ENCODE data around the gene PLA2R1.
A peak's percentile ranks its signal among the peaks of the same experiment; 100 is the strongest.

Gene PLA2R1

DNA sequence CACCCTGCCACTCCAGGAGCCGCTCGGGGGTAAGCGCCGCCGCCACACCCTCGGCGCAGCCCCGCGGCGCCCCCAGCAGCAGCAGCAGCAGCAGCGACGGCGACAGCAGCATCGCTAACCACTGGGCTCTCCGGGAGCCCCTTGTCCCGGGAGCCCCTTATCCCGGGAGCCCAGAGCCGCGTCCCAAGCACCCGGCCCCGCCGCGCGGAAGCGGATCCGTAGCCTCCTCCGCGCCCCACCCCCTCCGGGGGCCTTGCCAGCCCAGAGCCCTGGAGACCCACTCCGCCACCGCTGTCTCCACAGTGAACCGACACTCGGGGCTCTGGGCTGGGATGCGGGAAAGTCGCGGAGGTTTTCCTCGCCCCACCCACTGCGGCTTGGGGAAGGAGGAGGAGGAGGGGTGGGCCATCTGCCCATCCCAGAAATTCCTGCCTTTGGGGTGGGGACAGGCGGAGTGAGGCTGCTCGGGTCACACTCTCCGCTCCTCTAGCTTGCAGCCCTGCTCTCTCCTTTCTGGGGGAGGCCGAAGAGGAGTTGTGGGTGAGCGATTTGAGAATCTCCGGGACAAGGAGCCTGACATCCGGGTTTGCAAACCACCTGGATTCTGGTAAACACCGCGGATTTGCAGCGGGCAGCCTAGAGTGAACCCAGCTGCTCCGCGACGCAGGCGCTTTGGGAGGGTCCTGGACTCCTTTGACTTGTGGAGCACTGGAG, at the start of gene PLA2R1:
Gene PLA2R1 (minus strand): TSS at position 324 of the 714 bp plus-strand sequence. CDS start 212 bp downstream, at position 112.
- no peak for DNase-seq

DNA sequence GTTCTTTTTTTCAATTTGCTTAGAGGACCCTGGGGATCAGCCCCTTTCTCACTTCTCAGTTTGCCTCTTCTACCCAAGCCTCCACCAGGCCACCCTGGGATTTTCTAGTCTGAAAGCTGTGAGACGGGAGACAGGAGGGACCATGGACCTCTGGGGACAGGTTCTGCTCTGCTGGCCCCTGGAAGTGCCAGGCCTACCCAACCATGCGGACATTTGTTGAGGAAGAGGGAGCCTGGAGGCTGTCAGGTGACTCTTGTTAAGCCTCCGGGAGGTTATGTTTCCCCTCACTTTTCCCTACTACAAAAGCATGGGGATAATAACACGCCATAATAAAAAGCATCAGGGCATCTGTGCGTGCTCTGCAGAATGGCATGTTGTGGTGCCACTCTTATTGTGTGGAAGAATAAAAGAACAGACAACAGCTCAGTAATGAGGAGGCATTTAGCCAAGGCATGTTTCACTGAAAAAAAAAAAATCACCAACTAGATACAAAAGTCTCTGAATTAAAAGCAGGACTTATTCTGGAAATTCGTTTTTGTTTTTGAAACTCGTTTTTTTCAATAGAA, 48.3 kb upstream of the PLA2R1 start:
- DNase-seq, result no peak

DNA sequence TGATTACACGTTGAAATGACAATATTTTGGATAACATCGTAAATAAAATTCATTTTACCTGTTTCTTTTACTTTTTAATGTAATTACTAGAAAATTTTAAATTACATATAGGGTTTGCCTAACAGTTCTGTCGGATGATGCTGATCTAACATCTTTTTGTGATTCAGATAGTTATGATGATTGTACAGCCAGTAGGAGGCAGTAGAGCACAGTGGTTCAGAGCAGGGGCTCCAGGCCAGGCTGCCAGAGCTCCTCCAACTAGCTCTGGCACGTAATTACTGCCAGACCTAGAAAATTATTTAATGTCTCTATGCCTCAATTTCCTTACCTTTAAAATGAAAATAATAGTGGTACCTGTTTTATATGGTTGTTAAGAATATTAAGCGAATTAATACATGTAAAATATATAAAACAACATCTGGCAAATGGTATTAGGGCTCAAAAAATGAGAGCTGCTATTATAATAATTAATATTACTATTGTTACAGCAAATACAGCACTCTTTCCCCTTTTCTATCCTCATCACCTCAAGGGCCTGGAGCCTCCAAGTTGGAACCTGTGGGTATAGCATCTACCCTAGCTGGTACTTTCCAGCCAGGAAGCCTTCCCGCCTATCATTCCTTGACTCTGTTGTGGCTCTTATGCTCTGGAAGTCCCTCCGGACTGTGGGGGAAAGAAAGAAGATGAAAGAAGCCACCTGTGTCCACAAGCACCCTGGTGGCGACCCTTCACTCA, 47.7 kb upstream of the PLA2R1 start:
- peak; percentile 10 for DNase-seq

DNA sequence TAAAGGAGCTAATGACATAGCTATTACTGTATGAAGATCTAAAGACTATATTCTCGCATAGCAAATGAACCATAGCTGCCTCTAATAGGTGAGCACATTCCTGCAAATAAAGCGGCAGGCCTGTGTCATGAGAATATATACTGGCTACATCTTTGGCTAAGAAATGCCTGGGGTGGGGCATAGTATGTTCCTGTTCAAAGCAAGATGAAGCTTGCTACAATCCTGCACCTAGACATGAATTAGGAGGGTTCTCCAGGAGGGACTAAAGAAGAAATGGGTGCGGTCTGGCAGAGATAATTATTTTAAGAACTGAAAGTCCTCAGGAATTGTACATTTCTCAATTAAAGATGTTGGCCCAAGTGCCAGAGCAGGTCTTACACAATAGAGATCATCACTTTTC, 46.8 kb upstream of the PLA2R1 start:
- no peak for DNase-seq

DNA sequence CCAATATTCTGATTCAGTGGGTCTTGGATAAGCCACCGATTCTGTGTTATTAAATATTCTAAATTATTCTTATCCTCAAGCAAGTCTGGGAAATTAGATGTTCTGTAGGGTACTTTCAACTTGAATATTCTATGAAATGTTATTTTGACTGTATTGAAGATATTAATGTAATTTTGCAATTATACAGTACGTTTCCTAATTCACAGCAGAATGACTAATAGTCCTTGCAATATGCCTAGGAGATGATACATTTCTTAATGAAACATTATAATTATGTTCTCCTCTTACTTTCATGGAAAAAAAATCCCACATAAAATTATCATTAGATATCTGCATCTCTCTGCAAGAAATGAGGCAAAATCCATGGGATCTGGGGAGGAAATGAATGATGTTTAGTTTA, 46.2 kb upstream of the PLA2R1 start:
- no peak for DNase-seq

DNA sequence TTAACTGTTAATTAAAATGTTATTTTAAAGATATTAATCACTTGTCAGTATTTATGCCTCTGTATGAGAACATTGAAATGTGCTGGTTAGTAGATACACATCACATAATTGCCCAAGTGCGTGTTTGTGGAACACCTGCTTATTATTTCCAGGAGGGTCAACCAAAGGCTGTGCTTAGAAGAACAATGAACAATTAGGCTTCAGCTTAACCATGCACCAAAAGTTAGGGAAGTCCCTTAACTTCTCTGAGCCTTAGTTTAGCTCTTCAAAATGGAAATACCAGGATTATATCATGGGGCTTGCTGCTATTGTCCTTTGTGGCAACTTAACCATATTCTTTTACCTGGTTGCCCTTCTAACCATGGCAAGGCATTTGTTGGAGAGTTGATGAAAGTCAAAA, 43.0 kb upstream of the PLA2R1 start:
- no peak for DNase-seq

DNA sequence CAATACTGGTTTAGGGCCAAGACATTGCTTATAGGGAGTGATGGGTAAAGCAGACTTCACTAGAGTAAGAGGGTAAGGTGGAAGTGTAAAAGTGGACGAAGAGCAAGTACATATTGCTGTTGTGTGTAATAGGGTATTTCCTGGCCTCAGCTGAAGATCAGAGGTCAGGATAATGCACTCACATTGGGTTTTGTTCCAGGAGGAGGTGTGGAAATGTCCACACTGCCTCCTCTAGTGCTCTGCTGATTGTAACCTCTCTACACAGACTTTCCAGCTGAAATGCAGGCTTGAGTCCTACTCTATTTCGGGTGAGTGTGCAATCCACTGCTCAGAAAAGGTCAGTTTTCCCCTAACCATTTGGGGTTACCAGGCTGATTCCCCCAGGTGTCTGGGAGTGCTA, 41.7 kb upstream of the PLA2R1 start:
- no peak for DNase-seq

DNA sequence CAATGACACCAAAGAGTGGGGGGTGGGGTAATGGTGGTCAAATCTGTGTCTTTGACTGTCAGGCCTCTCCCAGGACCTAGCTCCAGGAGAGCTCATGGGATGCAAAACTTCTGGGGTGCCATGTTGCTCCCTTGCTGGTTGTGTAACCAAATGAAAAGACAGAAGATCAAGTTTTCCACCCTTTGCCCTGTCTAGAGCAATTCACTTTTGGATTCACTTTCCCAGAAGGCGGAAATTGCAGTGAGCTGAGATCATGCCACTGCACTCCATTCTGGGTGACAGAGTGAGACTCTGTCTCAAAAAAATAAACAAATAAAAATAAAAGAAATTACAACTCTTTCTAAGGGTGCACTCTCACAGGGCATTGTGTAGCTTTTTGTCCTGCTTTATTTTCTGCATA, 34.9 kb upstream of the PLA2R1 start:
- DNase-seq, result no peak

DNA sequence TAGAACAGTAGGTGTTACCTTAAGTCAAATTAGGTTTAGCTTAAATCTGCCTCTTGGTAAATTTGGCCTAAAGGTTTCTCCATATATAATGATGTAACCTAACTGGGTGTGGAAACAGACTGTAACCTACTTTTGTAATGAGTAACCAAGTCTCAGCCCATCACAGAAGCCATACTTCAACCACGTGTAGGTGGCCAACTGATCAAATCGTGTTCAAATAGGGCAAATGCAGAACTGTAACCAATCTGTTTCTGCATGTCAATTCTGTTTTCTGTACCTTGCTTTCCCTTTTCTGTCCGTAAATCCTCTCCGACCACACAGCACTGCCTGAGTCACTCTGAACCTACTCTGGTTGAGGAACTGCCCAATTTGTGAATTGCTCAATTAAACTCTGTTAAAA, 34.0 kb upstream of the PLA2R1 start:
- peak; percentile 3 for DNase-seq

DNA sequence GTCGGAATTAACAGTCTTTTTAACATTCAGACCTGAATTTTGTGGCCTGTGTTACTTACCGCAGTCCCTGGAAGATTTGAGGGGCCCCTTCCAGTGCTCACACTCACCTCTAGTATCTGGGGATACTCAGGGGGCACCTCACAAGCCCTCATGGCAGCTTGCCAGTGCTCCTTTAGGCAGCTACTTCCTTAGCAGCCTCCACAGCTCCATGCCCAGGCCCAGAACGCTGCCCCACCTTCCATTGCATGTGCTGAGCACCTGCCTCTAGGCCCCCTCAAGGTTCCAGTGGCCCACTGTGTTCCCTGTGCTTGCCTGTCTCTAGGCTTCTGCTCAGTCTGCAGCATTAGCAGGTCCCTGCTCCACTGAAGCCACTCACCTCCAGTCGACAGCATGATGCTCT, 30.0 kb upstream of the PLA2R1 start:
- DNase-seq, result no peak

DNA sequence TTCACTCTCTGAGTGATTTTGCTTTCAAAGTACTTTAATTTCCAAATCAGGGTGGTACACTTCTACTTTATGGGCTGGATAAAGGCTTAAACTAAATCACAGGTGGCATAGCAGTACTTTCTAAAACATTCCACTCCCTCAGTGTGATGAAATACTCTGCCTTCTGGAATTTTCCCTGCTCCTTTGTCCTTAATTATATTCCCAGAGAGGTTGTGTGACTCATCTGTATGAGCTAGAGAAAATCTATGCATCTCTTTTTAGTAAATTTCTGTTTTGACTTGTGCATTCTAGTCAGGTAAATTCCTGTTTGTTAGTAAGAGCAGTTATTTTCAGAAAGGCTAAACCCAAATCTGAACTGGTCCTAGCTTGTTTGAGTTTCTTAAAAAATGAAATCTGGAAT, 29.0 kb upstream of the PLA2R1 start:
- no peak for DNase-seq

DNA sequence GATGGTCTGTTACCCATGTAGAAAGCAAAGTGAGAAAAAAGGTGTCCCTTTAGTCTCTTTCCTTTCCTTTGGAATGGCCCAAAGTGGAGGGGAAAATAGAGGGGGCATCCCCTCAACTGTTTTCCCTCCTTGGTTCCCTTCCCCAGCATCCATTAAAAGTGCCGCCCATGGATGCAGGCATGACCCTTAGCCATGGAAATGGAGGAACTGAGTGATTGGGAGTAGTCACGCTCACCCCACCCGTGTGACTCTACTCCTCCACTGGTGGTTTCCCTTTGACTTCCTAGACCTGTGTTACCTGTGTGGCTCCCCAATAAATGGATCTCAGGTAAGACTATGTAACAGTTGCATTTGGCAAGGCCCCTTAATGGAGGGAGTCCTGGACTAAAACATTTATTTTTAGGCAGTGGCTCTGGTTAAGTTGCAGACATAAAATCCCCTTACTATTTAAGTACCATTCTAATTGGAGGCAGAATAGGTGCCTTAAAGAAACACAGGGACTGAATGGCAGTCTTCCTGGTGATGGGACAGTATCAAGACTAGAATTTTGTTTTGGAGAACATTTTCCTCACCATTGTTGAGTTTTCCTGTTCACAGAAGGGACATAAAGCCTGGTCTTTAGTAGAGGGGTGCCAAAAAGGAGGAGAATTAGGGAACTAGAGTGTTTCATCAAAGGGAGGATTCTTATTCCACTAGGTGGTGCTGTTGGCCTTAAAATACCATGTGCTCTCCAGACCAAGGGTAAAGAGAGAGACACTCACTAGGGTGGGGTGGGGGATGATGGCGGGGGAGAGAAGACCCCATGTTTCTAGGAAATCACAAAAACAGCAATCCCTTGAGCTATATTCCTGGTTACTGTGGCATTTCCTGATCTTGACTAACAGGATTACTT, 25.7 kb upstream of the PLA2R1 start:
- no peak for DNase-seq

DNA sequence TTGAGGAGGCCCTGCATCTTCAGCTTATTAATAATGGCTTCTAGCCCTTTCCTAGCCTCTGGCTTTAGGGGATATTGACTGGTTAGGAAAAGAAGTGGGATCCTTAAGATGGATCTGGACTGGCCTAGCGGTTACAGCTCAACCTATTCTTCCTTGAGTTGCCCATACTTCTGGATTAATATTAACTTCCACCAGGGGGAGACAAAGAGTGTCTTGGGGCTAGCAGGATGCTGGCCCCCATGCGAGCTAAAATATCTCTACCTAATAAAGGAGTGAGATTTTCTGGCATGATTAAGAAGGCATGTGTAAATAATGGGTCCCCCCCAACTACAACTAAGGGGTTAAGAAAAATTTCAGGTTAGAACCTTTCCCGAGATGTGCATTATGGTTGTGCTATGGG, 23.2 kb upstream of the PLA2R1 start:
- DNase-seq, result no peak

DNA sequence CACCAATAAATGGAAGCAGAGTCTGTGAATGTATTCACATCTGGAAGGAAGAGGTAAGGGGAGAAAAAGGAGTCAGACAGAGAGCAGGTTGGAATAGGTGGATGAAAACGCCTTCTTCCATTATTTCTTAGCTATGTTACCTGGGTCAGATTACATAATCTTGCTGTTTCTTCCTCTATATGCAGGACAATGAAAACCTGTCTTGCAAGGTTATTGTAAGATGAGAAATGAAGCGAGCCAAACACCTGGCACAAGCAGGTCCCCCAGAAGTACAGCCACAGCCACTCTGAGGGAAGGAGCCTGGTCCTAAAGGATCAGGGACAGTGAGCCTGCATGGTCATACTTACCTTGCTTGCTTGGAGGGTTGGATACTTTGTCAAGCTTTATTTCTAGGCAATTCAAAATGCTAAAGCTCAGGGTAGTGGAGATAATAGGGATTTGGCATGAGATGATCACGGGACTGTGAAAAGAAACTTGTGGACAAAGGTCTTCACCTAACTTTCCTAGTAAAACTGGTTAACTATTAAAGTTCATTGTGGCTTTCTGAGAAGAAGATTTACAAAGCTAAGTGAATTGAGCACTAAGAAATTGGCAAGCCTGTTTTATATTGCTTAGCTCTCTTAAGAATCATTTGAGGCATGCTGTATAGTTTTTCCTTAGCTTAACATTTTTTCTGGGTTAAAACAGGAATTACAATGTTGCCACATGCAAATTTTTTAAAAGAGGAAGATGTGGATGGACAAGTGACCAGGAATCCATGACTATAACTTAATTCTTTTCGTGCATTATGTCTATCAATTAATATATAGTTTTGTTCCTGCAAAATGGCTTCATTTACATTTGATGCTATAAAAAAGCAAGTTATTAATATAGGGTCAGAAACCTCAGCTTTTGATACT, 15.7 kb upstream of the PLA2R1 start:
- no peak for DNase-seq

DNA sequence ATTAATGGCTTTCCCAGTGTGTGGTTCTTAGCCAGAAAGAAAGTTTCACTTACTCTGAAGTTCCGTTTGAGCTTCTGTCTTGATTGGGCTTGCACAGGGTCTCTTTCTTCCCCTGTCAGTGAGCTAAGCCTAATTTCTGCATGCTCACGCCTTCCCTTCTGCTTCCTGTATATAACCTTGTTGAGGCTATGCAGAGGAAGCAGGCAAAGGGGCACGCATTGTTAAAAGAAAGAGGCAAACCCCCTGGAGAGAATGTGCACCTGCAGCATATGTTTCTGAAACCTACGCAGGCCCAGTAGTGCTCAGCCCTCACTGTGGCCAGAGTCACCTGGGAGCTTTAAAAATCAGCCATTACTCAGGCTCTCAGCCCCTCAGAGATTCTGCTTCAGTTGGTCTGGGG, 14.5 kb upstream of the PLA2R1 start:
- DNase-seq, result no peak

DNA sequence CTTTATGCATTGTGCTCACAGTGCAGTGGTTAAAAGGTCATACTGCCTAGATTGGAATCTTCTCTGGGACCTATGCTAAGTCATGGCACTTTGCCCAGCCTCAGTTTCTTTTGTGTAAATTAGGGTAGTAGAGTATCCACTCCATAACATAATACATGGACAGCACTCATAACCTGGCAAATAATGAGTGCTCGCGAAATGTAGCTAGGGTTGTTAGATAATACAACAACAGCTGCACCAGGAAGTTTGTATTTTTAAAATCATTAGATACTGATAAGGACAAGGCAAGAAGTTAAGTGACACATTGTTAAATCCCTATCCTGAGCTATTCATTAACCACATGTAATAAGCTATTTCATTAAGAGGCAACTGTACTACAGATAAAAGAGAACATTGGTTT, 13.8 kb upstream of the PLA2R1 start:
- no peak for DNase-seq

DNA sequence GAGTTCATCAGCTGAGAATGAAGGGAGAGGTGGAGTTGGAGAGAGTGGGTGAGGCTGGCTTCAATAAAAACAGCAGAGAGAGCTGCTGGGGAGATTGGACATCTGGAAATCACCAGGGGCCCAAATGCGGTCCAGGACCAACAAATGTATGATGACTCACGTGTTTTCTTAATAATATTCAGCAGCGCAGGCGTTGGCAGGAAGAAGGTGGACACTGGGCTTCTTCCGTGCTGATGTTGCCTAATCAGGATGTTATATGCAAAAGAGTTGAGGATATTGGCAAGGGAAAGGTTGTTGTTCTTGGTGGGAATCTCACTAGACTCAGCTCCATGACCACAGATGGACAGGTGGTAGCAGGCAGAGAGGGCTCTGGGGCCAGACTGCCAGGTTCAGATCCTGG, 12.8 kb upstream of the PLA2R1 start:
- DNase-seq, result no peak

DNA sequence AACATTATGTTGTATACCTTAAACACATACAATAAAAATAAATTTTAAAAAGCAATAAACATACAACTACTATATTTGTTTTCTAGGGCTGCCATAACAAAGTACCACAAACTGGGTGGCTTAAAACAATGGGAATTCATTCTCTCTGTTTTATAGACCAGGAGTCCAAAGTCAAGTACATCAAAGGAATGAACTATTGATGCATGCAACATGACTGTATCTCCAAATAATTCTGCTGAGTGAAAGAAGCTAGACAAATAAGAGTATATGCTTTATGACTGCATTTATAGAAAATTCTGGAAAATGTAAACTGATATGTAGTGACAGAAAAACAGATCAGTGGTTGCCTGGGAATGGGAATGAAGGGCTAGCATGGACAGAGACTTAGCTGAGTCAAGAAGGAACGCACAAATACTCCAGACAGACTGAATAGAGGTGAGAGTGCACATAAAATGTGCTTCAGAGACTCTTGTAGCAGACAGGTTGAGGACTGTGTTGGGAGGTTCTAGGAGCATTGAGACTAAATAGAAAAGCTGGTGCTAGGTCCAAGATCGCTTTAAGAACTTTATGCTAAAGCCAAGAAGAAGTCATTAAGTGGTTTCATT, 11.0 kb upstream of the PLA2R1 start:
- DNase-seq, result no peak

DNA sequence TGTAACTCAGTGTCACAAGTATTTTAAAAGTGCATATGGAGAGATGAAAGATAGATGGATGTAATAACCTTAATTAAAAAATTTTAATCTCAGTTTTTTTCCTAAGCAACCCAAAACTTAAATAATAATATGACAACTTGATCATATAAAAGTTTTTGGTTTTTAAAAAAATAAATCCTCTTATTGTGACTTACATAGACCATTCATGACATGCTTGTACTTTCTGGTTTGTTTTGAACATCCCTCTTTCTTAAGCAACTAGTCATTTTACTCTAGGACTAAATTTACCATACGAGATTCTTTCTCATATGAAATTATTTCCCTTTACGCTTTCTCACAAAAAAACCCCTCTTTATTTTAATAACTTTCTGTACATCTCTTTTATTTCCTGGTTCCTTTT, 6.5 kb upstream of the PLA2R1 start:
- DNase-seq, result no peak

DNA sequence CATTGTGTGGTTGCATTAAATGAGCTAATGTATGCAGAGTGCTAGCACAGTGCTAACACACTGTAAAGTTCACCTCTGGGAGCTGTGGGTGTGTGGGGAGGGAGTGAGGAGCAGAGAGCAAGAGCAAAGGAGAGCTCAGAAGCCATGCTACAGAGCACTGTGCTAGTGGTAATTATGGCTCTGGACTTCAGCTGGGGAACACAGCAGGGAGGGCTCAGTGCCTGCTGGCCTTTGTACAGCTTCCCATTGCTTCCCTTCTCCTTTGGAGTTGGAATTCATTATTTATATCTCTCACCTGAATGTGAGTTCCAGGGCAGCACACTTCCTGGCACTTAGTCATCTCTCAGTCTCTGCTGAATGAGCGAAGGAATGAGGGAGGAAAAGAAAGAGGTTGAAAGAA, 2.5 kb upstream of the PLA2R1 start:
- no peak for DNase-seq

DNA sequence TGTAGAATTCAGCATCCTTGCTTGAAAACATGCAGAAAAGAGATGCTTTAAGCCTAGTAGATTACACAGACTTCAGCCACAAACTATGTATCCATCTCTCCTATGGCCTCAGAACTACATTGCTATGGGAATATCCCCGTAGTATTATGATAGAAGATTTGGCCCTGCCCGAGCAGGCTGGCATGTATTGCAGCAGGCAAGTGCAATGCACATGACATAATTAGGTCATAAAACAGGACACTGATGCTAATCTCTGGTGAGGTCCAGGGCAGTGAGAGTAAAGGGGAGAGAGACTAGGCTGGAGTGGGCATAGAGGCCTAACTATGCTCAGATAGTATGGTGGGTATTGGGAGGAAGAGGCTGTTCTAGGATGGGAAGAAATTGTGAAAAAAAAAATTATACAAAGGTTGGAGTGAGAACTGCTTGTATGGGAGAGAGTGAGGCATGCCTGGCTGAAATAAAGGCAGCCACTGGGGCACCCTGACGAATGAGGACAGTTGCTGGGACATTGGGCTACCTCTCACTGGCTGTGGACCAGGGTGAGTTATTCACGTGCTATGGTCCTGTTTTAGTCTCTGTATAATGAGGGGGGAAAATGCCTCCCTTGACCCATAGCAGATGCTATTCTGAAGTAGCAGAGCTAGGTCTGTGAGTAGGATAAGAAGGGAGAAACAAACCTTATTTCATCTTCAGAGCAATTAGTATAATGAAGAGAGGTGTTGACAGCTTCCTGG, 1.6 kb upstream of the PLA2R1 start:
- DNase-seq, result no peak
